GM12891 (cell line): ENCODE data around the gene ANKMY2.

ENCODE experiments used
- POLR2A ChIP-seq: IDR thresholded peaks from 2 replicates; pipeline ENCODE4 v1.6.1; 2011; ENCODE audit warnings: low read depth, low read length, control low read depth
- POLR2AphosphoS5 ChIP-seq: IDR thresholded peaks from 2 replicates; pipeline ENCODE4 v1.6.1; 2011; ENCODE audit warnings: low read depth, low read length, control low read depth
- POU2F2 ChIP-seq: IDR thresholded peaks from 2 replicates; pipeline ENCODE4 v1.6.1; 2011; ENCODE audit warnings: low read depth, mild to moderate bottlenecking, control low read depth, low read length, moderate library complexity

DNA sequence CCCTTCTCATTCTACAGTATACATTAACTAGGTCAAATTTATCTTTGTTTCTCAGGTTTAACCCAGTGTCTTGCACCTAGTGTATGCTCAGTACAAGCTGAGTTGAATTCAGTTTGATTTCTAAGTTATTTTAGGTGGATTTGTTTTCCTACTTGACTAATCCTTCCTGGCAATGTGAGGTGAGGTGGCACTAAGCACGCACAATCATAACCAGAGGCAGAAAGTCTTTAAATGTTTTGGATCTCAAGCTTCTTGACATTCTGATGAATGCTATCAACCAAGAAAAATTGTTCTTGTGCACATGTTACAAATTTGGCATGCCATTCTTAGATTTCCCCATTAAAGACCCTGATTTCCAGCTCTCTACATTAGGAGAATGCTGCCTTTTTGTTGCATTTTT lies 3.6 kb upstream of the ANKMY2 start:
- no peak for TF ChIP-seq POLR2A
- TF ChIP-seq POLR2AphosphoS5: no peak
- TF ChIP-seq POU2F2: no peak
